Kidney epithelial cell (primary cell): ENCODE measurements around the gene S100A3. TPM values are rescaled to one million over a fixed set of nuclear protein-coding genes. Genes with fewer than 3 reads are reported as not detected.

Source experiments
- DNase-seq: peaks from one replicate; pipeline ENCODE4 v3.0.0-alpha.2; 2010; ENCODE audit warnings: low read depth
- H3K27me3 ChIP-seq: 2 replicates; pipeline ENCODE4 v1.6.0; 2011; ENCODE audit warnings: low read length; ENCODE audit not compliant: control insufficient read depth, insufficient read depth
- H3K36me3 ChIP-seq: 2 replicates; pipeline ENCODE4 v1.5.1; 2011; ENCODE audit warnings: low read length; ENCODE audit not compliant: control insufficient read depth, insufficient read depth
- H3K4me3 ChIP-seq: 2 replicates; pipeline ENCODE4 v1.5.1; 2011; ENCODE audit warnings: low read depth, mild to moderate bottlenecking, control low read depth, low read length
- CTCF ChIP-seq: IDR thresholded peaks from 2 replicates; pipeline ENCODE4 v1.5.1; 2011; ENCODE audit warnings: mild to moderate bottlenecking, moderate library complexity, low read length, control low read depth, inconsistent platforms; ENCODE audit not compliant: insufficient read depth, poor library complexity, severe bottlenecking
- total RNA-seq: library from RNA; depleted of rRNA; stranded (reverse); fragments of >200 nt; gene quantifications from 2 replicates; pipeline ENCODE4 v1.2.3, GENCODE V29; 2015

The S100A3 gene
- total RNA-seq, 1 donor from 2014 or later: 5.8 TPM

DNA sequence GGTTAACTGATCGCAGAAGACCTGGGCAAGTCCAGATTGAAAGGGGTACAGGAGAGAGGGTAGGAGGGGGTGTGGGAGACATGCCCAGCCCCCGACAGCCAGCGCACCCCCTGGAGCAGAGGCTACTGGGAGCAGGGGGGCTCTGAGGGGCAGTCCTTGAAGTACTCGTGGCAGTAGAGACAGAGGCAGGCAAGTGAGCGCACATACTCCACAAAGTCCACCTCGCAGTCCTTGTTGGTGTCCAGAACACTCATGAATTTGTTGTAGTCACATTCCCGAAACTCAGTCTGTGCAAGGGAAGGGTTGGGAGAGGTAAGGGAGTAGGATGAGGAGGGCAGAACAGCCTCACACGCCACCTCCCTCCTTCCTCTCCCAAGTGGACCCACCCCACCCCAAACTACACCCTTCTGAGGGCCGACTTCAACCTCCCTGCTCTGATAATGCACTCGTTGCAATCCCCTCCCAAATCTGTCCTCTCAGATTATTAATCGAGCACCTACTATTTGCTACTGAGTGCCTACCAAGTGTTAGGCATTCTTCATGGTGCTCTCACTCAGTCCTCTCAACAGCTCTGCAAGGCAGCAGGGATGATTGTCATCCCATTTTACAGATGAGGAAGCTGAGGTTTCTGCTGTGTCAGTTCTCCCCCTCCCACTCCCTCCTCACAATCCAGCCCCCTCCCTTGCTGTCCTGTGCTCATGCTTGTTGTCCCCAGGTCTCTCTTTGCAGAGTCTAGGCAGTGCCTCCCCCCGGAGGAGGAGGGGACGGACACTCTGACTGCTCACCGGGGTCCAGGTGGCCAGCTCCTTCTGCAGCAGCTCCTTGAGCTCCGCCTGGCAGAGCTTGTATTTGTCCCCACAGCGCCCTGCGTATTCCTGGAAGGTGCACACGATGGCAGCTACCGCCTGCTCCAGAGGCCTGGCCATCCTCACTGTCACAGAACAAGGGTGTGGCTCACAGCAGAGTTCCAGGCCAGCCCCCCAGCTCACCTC is 1.2 kb downstream of the S100A3 start:
- Histone ChIP-seq H3K36me3 (no peaks in the 10 kb centered on the region), H3K27me3 (no peaks in the 10 kb centered on the region), H3K4me3 (no peak overlapping the region)
- DNase-seq: no peak
- no peak for TF ChIP-seq CTCF

DNA sequence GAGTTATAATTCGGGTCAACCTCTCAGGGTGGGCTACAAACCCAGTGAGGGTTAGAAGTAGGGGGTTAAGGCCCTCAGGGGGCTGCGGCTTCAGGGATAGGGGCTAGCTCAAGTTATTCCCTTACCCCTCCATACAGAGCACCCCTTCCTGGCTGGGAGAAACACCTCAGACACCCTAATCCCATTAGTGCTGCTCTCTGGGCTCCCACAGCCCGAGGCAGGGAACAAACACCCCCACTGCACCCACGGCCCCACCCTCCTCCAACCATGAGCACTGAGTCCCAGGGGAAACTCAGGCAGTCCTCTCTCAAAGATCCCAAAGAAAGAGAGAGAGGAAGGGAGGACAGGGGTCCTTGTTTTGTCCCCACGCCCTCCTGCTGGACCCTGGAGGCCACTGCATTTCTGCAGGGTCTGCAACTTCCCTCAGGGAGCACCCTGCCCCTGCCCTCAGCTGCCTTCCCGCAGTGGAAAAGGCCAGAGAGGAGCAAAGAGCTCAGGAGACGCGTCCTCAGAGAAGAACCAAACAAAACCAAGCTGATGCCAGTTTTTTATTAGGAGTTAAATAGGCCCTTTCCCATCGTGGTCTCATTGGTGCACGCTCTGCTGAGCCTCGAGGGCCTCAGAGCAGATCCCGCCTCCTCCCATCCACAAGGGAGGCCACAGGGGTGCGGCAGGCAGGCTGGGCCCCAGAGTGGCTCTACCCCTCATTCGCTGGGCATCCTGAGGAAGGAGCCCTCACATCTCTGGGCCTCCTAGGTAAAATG is 2.1 kb downstream of the S100A3 start:
- Histone ChIP-seq H3K27me3 (no peaks in the 10 kb centered on the region), H3K36me3 (no peaks in the 10 kb centered on the region), H3K4me3 (no peak overlapping the region)
- no peak for TF ChIP-seq CTCF
- DNase-seq: no peak

- TF ChIP-seq CTCF: no peak
These were observed 2.7 kb downstream of the S100A3 start for GRCh38 chr1:153546371-153546770.

DNA sequence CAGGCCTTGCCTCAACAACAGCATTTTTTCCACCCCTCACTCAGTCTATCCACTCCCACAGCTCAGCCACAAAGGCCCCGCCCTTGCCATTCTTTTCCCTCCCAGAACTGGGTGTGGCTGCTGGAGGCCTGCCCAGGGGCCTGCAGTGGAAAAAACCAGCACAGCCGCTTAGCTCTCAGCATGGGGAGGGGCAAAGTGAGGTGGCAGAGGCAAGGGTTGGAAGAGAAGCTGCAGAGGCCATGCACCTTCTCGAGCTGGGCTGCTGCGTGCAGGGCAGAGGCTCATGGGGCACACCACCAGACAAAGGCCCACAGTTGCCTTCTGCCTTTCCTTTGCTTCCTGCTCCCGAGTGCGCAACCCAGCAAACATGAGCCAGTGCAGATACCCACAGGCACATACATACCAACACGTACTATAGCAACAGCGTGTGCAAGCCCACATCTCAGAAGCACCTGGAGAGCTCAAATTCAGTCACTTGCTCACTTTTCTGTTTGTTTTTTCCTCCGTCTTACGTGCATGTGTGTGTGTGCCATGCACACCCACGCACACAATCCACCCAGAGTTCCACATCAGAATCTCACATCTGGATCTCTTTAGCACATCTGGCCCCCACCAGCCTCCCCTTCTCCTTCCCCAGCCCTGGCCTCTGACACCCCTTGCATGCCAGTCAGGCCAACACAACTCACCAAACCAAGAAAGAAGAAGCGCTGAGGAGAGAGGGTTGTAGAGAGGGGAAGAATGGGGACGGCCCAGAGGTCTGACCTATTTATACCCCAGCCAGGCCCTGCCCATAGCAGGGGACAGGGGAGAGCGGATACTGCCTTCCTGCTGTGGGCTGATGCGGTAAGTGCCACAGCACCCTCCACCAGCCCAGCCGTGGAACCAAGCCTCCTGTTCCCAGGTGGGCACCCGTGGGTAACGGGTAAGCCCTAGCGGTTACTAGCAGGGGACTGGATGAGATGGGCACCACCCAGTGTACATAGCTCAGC is 3.7 kb downstream of the S100A3 start, which contains the start of gene S100A4:
TSS of gene S100A4 (minus strand) at position 740 of the 989 bp plus-strand sequence. CDS start 1,012 bp downstream, outside the sequence.
- no peak for TF ChIP-seq CTCF
- H3K4me3 ChIP-seq: no peak within 1 kb of the TSS
- no peaks in the 10 kb centered on the region for H3K36me3 ChIP-seq
- peak; percentile 79 for DNase-seq
- no peaks in the 10 kb centered on the region for H3K27me3 ChIP-seq

More at GRCh38 chr1:153546371-153546770, 2.7 kb downstream of the S100A3 start:
- Histone ChIP-seq H3K4me3 (no peak overlapping the region), H3K36me3 (no peaks in the 10 kb centered on the region), H3K27me3 (no peaks in the 10 kb centered on the region)
- DNase-seq: no peak

GRCh38 chr1:153544453-153545066 is 4.5 kb downstream of the S100A3 start:
- Histone ChIP-seq H3K4me3 (no peak overlapping the region), H3K27me3 (no peaks in the 10 kb centered on the region), H3K36me3 (no peaks in the 10 kb centered on the region)
- TF ChIP-seq CTCF: no peak
- DNase-seq: no peak
